Measurements from ENCODE around the gene C14orf132.
"Not testable (repeated sequence)": the region's sequence is repeated elsewhere in the genome, so short reads cannot be mapped to it uniquely, and the experiment has no call there.

C14orf132 gene

GRCh38 chr14:96060186-96060933 lies 21.2 kb downstream of the C14orf132 start:
- no peak for DNase-seq

DNA sequence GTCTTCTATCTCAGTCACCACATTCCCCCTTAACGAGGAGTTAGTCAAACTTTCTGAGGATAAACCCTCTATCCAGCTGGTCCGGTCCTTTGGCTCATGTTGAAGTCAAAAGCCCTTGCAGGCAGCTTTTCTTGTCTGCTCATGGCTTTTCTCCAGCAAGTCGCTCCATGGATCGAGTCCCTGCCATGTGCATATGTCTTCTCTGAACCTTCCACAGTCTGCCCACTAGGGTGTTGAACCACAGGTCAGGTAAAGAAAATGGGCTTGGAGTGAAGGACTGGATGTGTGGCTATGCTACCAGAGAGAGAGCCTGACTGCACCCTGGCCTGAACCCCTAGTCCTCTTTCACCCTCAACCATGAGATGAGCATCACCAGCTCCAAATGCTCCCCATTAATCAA lies 22.8 kb downstream of the C14orf132 start:
- no peak for DNase-seq

GRCh38 chr14:96062506-96062905 lies 23.3 kb downstream of the C14orf132 start:
- no peak for DNase-seq

GRCh38 chr14:96064866-96065265 lies 25.7 kb downstream of the C14orf132 start:
- DNase-seq = no peak

- DNase-seq = no peak
These were observed 26.7 kb downstream of the C14orf132 start for GRCh38 chr14:96065661-96066459.

GRCh38 chr14:96066976-96067375 lies 27.8 kb downstream of the C14orf132 start:
- DNase-seq = no peak

- no peak for DNase-seq
These were observed 29.1 kb downstream of the C14orf132 start for GRCh38 chr14:96067985-96068930.

- no peak for DNase-seq
These were observed 30.3 kb downstream of the C14orf132 start for GRCh38 chr14:96069421-96069820.

DNA sequence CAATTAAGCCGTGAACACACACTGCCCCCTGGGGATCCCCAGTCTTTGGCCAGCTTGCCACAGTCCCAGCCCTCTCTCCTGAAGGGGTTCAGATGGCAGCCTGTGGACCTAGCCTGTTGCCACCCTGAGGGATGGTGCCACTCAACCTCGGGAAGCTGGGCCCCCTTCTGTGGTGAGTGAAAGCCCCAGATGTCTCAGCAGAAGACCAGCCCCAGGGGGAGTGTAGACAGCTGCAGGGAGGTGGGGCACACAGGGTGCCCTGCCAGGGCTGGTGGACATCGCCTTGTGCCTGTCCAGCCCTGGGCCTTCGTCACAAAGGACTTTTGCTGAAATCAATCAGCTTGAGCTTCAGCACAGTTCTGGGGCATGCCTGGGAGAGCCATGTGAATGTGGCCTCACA lies 32.4 kb downstream of the C14orf132 start:
- DNase-seq = no peak

DNA sequence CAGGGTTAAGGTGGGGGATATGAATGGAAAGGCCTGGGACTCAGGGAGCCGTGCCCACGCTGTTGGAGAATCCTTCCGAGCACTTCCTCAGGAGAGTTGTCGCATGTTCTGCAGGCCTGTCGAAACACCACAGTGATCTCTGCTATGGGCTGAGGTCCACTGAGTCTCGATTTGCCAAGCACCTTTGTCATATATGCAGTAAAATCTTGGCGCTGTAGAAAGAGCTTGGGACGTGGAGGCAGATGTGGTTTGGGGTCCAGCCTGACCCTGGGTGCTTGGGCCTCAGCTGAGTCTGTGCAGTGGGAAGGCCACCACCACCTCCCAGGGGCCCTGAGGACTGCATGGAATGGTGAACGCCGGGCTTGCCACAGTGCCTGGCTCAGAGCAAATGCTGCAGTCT lies 32.9 kb downstream of the C14orf132 start:
- no peak for DNase-seq

- no peak for DNase-seq
These were observed 33.6 kb downstream of the C14orf132 start for GRCh38 chr14:96072746-96073145.

DNA sequence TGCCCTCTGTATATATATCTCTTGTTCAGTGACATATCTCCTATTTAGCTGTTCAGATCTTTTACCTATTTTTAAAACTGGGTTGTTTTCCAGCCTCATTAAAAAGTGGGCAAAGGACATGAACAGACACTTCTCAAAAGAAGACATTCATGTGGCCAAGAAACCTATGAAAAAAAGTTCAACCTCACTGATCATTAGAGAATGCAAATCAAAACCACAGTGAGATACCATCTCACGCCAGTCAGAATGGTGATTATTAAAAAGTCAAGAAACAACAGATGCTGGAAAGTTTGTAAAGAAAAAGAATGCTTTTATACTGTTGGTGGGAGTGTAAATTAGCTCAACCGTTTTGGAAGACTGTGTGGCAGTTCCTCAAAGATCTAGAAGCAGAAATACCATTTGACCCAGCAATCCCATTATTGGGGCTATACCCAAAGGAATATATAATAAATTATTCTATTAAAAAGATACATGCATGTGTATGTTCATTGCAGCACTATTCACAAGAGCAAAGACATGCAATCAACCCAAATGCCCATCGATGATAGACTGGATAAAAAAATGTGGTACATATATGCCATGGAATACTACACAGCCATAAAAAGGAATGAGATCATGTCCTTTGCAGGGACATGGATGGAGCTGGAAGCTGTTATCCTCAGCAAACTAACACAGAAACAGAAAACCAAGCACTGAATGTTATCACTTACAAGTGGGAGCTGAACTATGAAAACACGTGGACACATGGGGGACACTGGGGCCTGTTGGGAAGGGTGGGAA lies 34.3 kb downstream of the C14orf132 start:
- not testable (repeated sequence) for DNase-seq

DNA sequence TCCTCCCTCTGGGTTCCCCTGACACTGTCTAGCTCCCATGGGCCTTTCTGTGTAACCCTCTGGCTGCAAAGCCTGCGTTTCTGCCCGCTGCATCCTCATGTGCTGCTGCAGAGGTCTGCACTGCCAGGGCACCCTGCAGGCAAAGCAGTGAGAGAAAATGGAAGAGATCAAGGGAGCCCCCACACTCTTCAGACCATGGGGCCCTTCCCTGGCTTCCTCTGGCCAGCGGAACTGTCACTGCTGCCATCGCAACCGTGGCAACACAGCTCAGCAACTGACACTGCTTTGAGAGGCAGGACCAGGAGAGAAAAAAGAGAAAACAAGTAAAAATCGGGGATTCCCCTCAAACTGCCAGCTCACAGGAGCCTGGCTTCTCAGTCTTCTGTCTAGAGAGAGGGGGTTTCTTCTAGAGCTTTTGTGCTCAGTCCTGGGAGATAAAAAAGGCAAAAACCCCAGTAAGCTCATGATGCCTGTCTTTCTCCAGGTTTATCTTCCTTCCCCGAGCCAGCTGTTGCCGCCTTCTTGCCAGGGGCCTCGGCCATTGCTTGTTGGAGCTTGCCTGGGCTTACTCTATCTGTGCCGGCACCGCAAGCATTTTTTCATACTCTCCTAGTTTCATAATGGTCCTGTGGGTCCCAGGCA lies 38.9 kb downstream of the C14orf132 start:
- no peak for DNase-seq

GRCh38 chr14:96078625-96079016 lies 39.5 kb downstream of the C14orf132 start:
- no peak for DNase-seq

DNA sequence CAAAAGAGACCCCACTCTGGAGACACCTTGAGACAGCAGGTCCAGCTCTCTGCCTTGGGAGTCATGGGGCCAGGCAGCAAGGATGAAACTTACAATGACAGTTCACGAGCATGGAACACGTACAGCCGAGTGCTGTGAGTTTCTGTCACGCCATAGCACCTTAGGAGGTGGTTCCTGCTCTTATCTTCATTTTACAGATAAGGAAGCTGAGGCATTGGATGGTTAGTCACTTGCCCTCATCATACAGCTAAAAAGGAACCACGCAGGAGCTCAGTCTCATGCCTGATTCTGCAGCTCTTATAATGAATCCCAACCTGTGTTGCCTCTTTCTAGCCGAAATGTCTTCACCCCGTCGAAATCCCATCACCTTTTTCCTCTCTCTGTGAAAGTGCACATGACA lies 39.9 kb downstream of the C14orf132 start:
- DNase-seq = no peak

DNA sequence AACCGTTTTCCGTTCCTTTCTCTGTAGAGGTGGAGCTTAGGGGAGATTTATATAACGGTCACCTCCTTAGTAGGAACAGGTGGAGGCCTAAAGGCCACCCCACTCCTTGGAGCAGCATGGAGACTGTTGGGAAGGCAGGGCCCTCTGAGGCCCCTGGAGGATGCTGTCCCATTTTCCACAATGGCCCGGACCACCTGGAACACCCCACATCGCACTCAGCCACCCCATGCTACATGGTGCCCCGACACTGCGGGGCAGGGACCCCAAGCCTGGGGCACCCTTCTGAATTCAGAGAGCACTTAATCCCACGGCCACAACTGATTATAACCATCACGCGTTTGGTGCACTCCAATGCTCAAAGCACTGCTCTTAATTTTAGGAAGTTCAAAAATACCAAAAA lies 41.4 kb downstream of the C14orf132 start:
- DNase-seq = no peak

DNA sequence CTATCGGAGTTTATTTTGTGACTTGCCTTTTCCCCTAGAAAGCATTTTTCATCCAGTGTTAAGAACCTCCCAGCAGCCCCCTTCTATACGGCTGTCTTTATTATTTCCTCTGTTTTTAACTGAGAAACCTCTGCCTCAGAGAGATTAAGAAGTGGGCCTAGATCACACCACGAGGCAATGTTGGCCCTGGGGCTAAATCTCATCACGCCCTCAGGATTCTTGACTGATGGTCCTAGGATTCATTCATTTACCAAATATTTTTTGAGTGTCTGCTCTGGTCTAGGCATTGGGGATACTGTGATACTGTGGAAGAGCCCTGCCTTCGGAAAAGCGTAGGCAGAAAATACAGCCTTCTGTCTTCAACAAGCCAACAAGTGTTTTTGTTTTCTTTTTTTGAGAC lies 42.1 kb downstream of the C14orf132 start:
- no peak for DNase-seq

DNA sequence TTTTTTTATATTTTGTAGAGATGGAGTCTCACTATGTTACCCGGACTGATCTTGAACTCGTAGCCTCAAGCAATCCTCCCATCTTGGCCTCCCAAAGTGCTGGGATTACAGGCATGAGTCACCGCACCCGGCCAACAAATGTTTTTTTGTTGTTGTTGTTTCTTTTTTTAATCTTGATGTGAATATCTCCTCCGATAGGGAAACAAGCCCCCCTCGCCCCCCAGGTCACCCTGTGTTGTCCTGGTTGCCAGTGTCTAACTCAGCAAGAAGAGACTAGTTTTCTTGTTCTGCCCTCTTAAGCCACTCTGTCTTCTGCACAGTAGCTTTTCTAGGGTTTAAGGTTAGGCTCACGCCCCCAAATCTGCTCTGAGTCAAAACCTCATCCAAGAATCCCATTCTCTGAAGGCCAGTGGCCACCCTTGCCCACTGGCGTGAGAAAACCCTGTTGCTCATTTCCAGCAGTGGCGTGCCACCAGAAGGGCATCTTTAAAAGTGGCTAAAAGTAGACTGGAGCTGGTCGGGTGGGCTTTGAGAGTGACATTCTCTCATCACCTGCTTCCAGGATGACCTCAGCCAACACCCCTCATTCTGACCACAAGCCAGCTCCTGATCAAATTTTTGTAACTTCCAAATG lies 42.7 kb downstream of the C14orf132 start:
- no peak for DNase-seq

DNA sequence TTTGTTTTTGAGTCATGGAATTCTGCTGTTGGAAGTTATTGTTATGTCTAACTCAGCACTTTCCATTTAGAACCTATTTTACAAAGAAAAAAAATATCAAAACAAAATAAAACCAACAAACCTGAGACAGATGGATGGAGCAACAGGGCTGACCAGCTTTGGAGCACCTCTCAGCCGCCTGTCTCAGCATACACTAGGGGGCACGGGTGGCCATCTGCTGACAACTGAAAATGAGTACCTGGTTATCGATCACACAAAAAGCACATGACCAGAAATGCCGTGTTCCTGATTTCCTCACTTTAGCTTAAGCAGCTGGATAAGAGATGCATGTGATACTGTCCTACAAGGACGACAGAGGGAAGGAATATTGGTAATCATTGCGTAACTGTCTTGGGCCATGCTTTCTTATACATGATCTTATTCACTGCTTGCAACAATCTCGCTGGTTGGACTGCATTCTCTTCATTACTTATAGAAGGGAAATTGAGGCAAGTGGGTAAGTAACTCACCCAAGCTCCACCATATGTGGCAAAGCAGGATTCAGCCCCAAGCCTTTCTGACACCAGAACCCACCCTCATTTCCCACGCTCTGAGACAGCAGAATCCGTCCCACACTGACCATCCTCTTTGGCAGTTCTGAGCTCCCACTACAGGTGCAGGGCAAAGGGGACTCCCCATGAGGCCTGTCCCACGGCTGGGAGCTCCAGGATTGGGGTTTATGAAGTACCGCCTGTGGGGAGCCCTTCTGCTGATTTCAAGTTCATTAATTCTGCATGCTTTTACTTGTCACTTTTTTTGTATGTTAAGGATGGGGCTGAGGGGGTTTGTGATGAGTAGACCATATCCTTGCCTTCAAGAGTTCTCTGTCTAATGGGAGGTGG lies 43.5 kb downstream of the C14orf132 start:
- DNase-seq = no peak

- DNase-seq = no peak
These were observed 44.6 kb downstream of the C14orf132 start for GRCh38 chr14:96083667-96084320.

Data from activated gamma-delta T cell (primary cell).